ENCODE data around the gene GIMAP4. TPM values are rescaled to one million over a fixed set of nuclear protein-coding genes. Genes with fewer than 3 reads are reported as not detected.
A peak's percentile ranks its signal among the peaks of the same experiment; 100 is the strongest.

GIMAP4 gene
- total and polyA plus RNA-seq, 2 donors (not counting 3 experiments of a cell fraction or from before 2014, with no cell fraction given), result 56.6 to 168 TPM

DNA sequence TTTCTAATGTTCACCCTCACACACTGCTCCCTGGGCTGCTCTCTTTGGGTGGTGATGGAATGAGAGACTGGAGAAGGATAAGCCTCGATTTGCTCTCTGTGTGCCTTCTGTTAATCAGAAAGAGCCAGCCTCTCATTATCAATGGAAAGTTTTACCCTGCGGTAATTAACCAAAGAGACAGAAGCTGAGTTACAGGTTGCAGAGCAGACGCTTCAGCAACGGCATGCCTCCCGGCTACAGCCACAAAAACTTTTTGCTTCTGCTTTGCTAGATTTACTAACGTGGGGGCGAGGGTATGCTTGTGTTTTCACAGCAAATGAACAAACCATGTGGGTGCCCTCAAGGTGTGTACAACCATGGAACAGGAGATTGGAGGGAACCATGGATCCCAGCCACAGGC lies 18.0 kb downstream of the GIMAP4 start:
- CTCF ChIA-PET, result no interaction called here
- DNase-seq (ENCODE audit: low read depth, low spot score), result no peak
- intact Hi-C loops (cut with micrococcal nuclease) (loop anchor here (5.0 kb wide), 2 partner anchors 152 to 208 kb away; partner anchors contain the start of genes GIMAP5 and ZNF775), dilution Hi-C loops (cut with MboI; ENCODE audit: extremely low pct_ligation_motif_present, low sequenced_read_pairs) (no loop called here)
- no TSS peak for BruUV-seq (replicated peaks)
- no peak for TF ChIP-seq MYC (IDR thresholded peaks at IDR 0.05; ENCODE audit: low read depth, low read length)
- no peak for TF ChIP-seq POLR2A (IDR thresholded peaks at IDR 0.05; ENCODE audit: low read depth, low read length)
- TF ChIP-seq FOS (IDR thresholded peaks at IDR 0.05; ENCODE audit: borderline replicate concordance, insufficient read depth, low read length), result no peak
- TF ChIP-seq POLR2AphosphoS5 (IDR thresholded peaks at IDR 0.05; ENCODE audit: insufficient read depth, low read depth, low read length), result no peak
- TF ChIP-seq EZH2 (IDR thresholded peaks at IDR 0.05; ENCODE audit: borderline replicate concordance, low read depth, low read length, severe bottlenecking), result no peak
- TF ChIP-seq CTCF (IDR thresholded peaks at IDR 0.05; ENCODE audit: extremely low read depth in 1 of 2, insufficient read depth in 1 of 2, low read depth in 1 of 2, low read length in 2 of 2), result no peak
- no peak for TF ChIP-seq MAX (IDR thresholded peaks at IDR 0.05; ENCODE audit: insufficient read depth, insufficient read length)
- TF ChIP-seq JUN (IDR thresholded peaks at IDR 0.05; ENCODE audit: borderline replicate concordance, insufficient read depth, insufficient read length, low read depth), result no peak
- TF ChIP-seq GATA2 (IDR thresholded peaks at IDR 0.05; ENCODE audit: insufficient read depth, insufficient read length, low read depth, low read length), result no peak
- Histone ChIP-seq H2AFZ (ENCODE audit: low read depth, low read length) (no peak overlapping the region), H3K4me1 (ENCODE audit: control insufficient read depth, extremely low read depth, insufficient read depth, low read length) (peaks cover 34% of the 10 kb centered on the region), H3K27ac (ENCODE audit: insufficient read depth, low read depth, low read length) (peak overlapping the region; percentile 93), H3K79me2 (ENCODE audit: control insufficient read depth, insufficient read depth, low read length) (no peaks in the 10 kb centered on the region), H3K27me3 (ENCODE audit: control insufficient read depth in 2 of 2, insufficient read depth in 2 of 2, low read length in 2 of 2) (no peaks in the 10 kb centered on the region), H3K36me3 (ENCODE audit: control insufficient read depth in 2 of 2, extremely low read depth in 1 of 2, insufficient read depth in 2 of 2, low read length in 2 of 2) (no peaks in the 10 kb centered on the region), H3K9ac (replicated peaks; ENCODE audit: extremely low read depth, insufficient read depth, low read length) (no peak overlapping the region), H4K20me1 (replicated peaks; ENCODE audit: control insufficient read depth, extremely low read depth, insufficient read depth, low read length) (no peaks in the 10 kb centered on the region), H3K4me3 (replicated peaks in 1 of 3; ENCODE audit: insufficient read depth in 1 of 3, low read depth in 1 of 3, low read length in 3 of 3) (no peak overlapping the region), H3K9me1 (replicated peaks; ENCODE audit: control insufficient read depth, extremely low read depth, insufficient read depth, low read length) (no peaks in the 10 kb centered on the region), H3K9me3 (replicated peaks; ENCODE audit: control insufficient read depth, insufficient read depth, low read length) (no peaks in the 10 kb centered on the region), H3K4me2 (ENCODE audit: insufficient read depth, low read length) (no peak overlapping the region)
- FAIRE-seq, result no peak
- POLR2A ChIA-PET, result no interaction called here

Measured in endothelial cell of umbilical vein (primary cell).